B cell (primary cell): ENCODE results near the gene PPP4C. TPM values are rescaled to one million over a fixed set of nuclear protein-coding genes. Genes with fewer than 3 reads are reported as not detected.

ENCODE experiments used
- ATAC-seq: fragments of 200-7000 bp; cut with Tn5 transposase; one replicate; pipeline ENCODE4 v1.10.0; 2021; ENCODE audit warnings: low read depth, mild to moderate bottlenecking, moderate number of reproducible peaks, moderate library complexity
- CTCF ChIA-PET: fragments of 350-600 bp; sonication (Branson Sonifier 250); formaldehyde crosslinking; loops from one replicate; lab custom pipeline; 2021; ENCODE audit warnings: antibody characterized with exemption, inconsistent platforms; lab: Charles Lee
- POLR2A ChIA-PET: fragments of 350-600 bp; sonication (Branson Sonifier 250); formaldehyde crosslinking; loops from one replicate; lab custom pipeline; 2021; ENCODE audit warnings: antibody characterized with exemption; lab: Charles Lee
- DNase-seq: peaks from one replicate; pipeline ENCODE4 v3.0.0; 2013
- H2AFZ ChIP-seq: 2 replicates; pipeline ENCODE4 v1.6.1; 2012; ENCODE audit warnings: mild to moderate bottlenecking, low read depth, low read length; ENCODE audit not compliant: insufficient read depth, poor library complexity, severe bottlenecking
- H3K27ac ChIP-seq, 2 donors: 1 replicate in 1 of 2; 2 replicates in 1 of 2; pipeline ENCODE4 v1.5.1; 2012 to 2013; ENCODE audit warnings: low read length in 2 of 2, mild to moderate bottlenecking in 2 of 2, moderate library complexity in 1 of 2
- H3K27me3 ChIP-seq, 4 experiments: fragments of 200-600 bp in 1 of 4; sonication (generic) in 1 of 4; replicated peaks in 1 of 4; 1 replicate in 2 of 4; 2 replicates in 2 of 4; pipeline versions ENCODE4 v1.6.1 to v1.7.0; 2013 to 2016; ENCODE audit warnings: low read length in 3 of 4, mild to moderate bottlenecking in 2 of 4, mixed read lengths in 1 of 4, moderate library complexity in 1 of 4; ENCODE audit not compliant: insufficient read depth in 4 of 4, control insufficient read depth in 3 of 4; ENCODE audit errors: control extremely low read depth in 1 of 4
- H3K36me3 ChIP-seq, 2 experiments: replicated peaks in 1 of 2; 1 replicate in 1 of 2; 2 replicates in 1 of 2; pipeline versions ENCODE4 v1.6.1 to v1.7.1; 2013; ENCODE audit warnings: low read length in 1 of 2; ENCODE audit not compliant: insufficient read depth in 2 of 2, control insufficient read depth in 1 of 2; ENCODE audit errors: control extremely low read depth in 1 of 2, extremely low read depth in 1 of 2
- H3K4me1 ChIP-seq, 2 donors: fragments of 200-600 bp in 1 of 2; sonication (generic) in 1 of 2; 1 replicate in 1 of 2; 2 replicates in 1 of 2; pipeline versions ENCODE4 v1.5.1 to v1.6.1; 2013 to 2017; ENCODE audit warnings: low read length in 2 of 2; ENCODE audit not compliant: control insufficient read depth in 2 of 2, insufficient read depth in 2 of 2
- H3K4me2 ChIP-seq: replicated peaks from 2 replicates; pipeline ENCODE3; 2012; ENCODE audit warnings: mild to moderate bottlenecking, low read depth, low read length; ENCODE audit not compliant: poor library complexity, severe bottlenecking
- H3K4me3 ChIP-seq, 5 experiments: fragments of 200-600 bp in 1 of 5; sonication (generic) in 1 of 5; 1 replicate in 3 of 5; 2 replicates in 2 of 5; pipeline versions ENCODE4 v1.5.1 to v1.7.0; 2011 to 2016; ENCODE audit warnings: low read length in 4 of 5, mild to moderate bottlenecking in 4 of 5, low read depth in 2 of 5, control low read depth in 1 of 5, moderate library complexity in 1 of 5; ENCODE audit not compliant: insufficient read depth in 1 of 5; ENCODE audit errors: control extremely low read depth in 1 of 5, extremely low read depth in 1 of 5
- H3K79me2 ChIP-seq: fragments of 200-600 bp; sonication (generic); one replicate; pipeline ENCODE4 v1.6.0; 2016; ENCODE audit warnings: low read length; ENCODE audit not compliant: control insufficient read depth, insufficient read depth
- H3K9ac ChIP-seq: fragments of 200-600 bp; sonication (generic); 2 replicates; pipeline ENCODE4 v1.6.1; 2017; ENCODE audit warnings: mild to moderate bottlenecking, low read length, moderate library complexity
- H3K9me3 ChIP-seq, 3 donors: one replicate each; pipeline versions ENCODE4 v1.6.1 to v1.7.1; 2013; ENCODE audit warnings: low read length in 2 of 3; ENCODE audit not compliant: control insufficient read depth in 2 of 3, insufficient read depth in 1 of 3; ENCODE audit errors: control extremely low read depth in 1 of 3
- H4K20me1 ChIP-seq: 2 replicates; pipeline ENCODE4 v1.6.0; 2012; ENCODE audit warnings: mild to moderate bottlenecking, low read length; ENCODE audit not compliant: insufficient read depth, control insufficient read depth, poor library complexity, severe bottlenecking
- H3K27ac Mint-ChIP-seq: one replicate; pipeline ENCODE4 v1.8.0; 2021; ENCODE audit warnings: mixed read lengths
- H3K27me3 Mint-ChIP-seq: one replicate; pipeline ENCODE4 v1.8.0; 2021; ENCODE audit warnings: mixed read lengths
- H3K4me1 Mint-ChIP-seq: one replicate; pipeline ENCODE4 v1.8.0; 2021; ENCODE audit warnings: mixed read lengths
- H3K4me3 Mint-ChIP-seq: one replicate; pipeline ENCODE4 v1.8.0; 2021; ENCODE audit warnings: mixed read lengths
- H3K9me3 Mint-ChIP-seq: one replicate; pipeline ENCODE4 v1.8.0; 2022; ENCODE audit warnings: mixed read lengths; ENCODE audit not compliant: insufficient read depth
- CTCF ChIP-seq: fragments of 200-600 bp; IDR thresholded peaks from one replicate; pipeline ENCODE4 v1.8.0; 2022; ENCODE audit warnings: antibody characterized with exemption, mild to moderate bottlenecking
- EZH2 ChIP-seq: IDR thresholded peaks from 2 replicates; pipeline ENCODE4 v1.6.1; 2012; ENCODE audit warnings: borderline replicate concordance, low read depth, mild to moderate bottlenecking, moderate library complexity, low read length; ENCODE audit not compliant: insufficient read depth, poor library complexity, severe bottlenecking
- WGBS: methylation state at CpG from one replicate; pipeline ENCODE4 v1.1.5; 2013; ENCODE audit warnings: missing lambda C conversion rate; ENCODE audit not compliant: insufficient coverage; 5-methylcytosine and 5-hydroxymethylcytosine counted together
- intact Hi-C: fragments of 100-400 bp; cut with micrococcal nuclease; formaldehyde crosslinking; loops from one replicate; pipeline ENCODE4 v1.10.0; 2022
- polyA plus RNA-seq: library from polyadenylated mRNA; depleted of rRNA; stranded (reverse); fragments of >200 nt; gene quantifications from 2 replicates; pipeline ENCODE4 v1.2.3, GENCODE V29; 2012
- total RNA-seq, 2 donors: library from RNA; stranded (reverse); fragments of 120-200 nt in 1 of 2; gene quantifications; 1 replicate in 1 of 2; 2 replicates in 1 of 2; pipeline versions ENCODE4 v1.2.3 to v1.2.4, GENCODE V29; 2013 to 2022

The PPP4C gene
- total and polyA plus RNA-seq, 2 donors (not counting 1 experiment from before 2014, with no cell fraction given): 93.3 to 106 TPM

GRCh38 chr16:30088832-30089624 lies 13.2 kb downstream of the PPP4C start:
- Mint-ChIP-seq H3K27ac (no peak overlapping the region), H3K4me1 (peaks cover 37% of the 10 kb centered on the region), H3K9me3 (no peaks in the 10 kb centered on the region), H3K4me3 (no peak overlapping the region), H3K27me3 (no peaks in the 10 kb centered on the region)
- Histone ChIP-seq H3K27ac (no peak overlapping the region), H3K79me2 (peaks cover 3% of the 10 kb centered on the region), H3K9me3 (no peaks in the 10 kb centered on the region), H3K36me3 (peaks cover 0 to 25% of the 10 kb centered on the region in 2 experiments), H2AFZ (no peak overlapping the region), H3K9ac (no peak overlapping the region), H3K27me3 (no peaks in the 10 kb centered on the region), H3K4me1 (peaks cover 19 to 40% of the 10 kb centered on the region in 2 donors), H4K20me1 (no peaks in the 10 kb centered on the region), H3K4me2 (no peak overlapping the region), H3K4me3 (no peak overlapping the region)
- WGBS: 95% methylated on average over 21 of the region's 22 CpGs
- DNase-seq (no peak), ATAC-seq (no peak)
- TF ChIP-seq CTCF: no peak
- no peak for TF ChIP-seq EZH2
- intact Hi-C loops: no loop called here
- CTCF ChIA-PET: interaction anchor here (0.6 to 3.6 kb wide), 2 partner anchors 24 to 1118 kb away, joined by 4 to 28 read pairs; partner anchors contain the start of gene ALDOA
- POLR2A ChIA-PET: interaction anchor here (0.5 kb wide), 1 partner anchor 14 kb away, joined by 7 read pairs; no protein-coding TSS in a partner anchor
